ENCODE data around the gene SHOX. TPM values are rescaled to one million over a fixed set of nuclear protein-coding genes. Genes with fewer than 3 reads are reported as not detected.

The SHOX gene
- total RNA-seq, 3 donors from 2014 or later, result 0.33 to 0.80 TPM; not detected in 1

GRCh38 chrX:685120-686032, 54.8 kb downstream of the SHOX start:
- Histone ChIP-seq H3K9me3 (peaks cover 1 to 3% of the 10 kb centered on the region in 2 donors), H3K4me1 (no peaks in the 10 kb centered on the region), H3K27me3 (peaks cover 0 to 10% of the 10 kb centered on the region in 2 donors), H3K4me3 (no peak overlapping the region), H3K36me3 (no peaks in the 10 kb centered on the region), H3K27ac (no peak overlapping the region)
- intact Hi-C loops (cut with DNase I; ENCODE audit: low total_unique reads), result no loop called here
- TF ChIP-seq, protein P1, sequence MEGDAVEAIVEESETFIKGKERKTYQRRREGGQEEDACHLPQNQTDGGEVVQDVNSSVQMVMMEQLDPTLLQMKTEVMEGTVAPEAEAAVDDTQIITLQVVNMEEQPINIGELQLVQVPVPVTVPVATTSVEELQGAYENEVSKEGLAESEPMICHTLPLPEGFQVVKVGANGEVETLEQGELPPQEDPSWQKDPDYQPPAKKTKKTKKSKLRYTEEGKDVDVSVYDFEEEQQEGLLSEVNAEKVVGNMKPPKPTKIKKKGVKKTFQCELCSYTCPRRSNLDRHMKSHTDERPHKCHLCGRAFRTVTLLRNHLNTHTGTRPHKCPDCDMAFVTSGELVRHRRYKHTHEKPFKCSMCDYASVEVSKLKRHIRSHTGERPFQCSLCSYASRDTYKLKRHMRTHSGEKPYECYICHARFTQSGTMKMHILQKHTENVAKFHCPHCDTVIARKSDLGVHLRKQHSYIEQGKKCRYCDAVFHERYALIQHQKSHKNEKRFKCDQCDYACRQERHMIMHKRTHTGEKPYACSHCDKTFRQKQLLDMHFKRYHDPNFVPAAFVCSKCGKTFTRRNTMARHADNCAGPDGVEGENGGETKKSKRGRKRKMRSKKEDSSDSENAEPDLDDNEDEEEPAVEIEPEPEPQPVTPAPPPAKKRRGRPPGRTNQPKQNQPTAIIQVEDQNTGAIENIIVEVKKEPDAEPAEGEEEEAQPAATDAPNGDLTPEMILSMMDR (IDR thresholded peaks at IDR 0.05), result no peak
- TF ChIP-seq POLR2AphosphoS5 (IDR thresholded peaks at IDR 0.05), result no peak
- no peak for TF ChIP-seq POLR2A (IDR thresholded peaks at IDR 0.05)
- no peak for DNase-seq (ENCODE audit: low spot score in 2 of 2)

GRCh38 chrX:689983-690382, 59.4 kb downstream of the SHOX start:
- H3K36me3 ChIP-seq, result no peaks in the 10 kb centered on the region
- H3K4me1 ChIP-seq, result no peaks in the 10 kb centered on the region
- no peak overlapping the region for H3K4me3 ChIP-seq
- DNase-seq (ENCODE audit: low spot score in 2 of 2), result no peak
- intact Hi-C loops (cut with DNase I; ENCODE audit: low total_unique reads), result no loop called here
- TF ChIP-seq, protein P1 (IDR thresholded peaks at IDR 0.05), result no peak
- no peak for TF ChIP-seq POLR2AphosphoS5 (IDR thresholded peaks at IDR 0.05)
- no peak for TF ChIP-seq POLR2A (IDR thresholded peaks at IDR 0.05)
- no peak overlapping the region for H3K27ac ChIP-seq
- no peaks in the 10 kb centered on the region for H3K27me3 ChIP-seq
- peaks cover 12 to 15% of the 10 kb centered on the region in 2 donors for H3K9me3 ChIP-seq

GRCh38 chrX:694800-695199, 64.2 kb downstream of the SHOX start:
- Histone ChIP-seq H3K27ac (no peak overlapping the region), H3K27me3 (no peaks in the 10 kb centered on the region), H3K4me1 (no peaks in the 10 kb centered on the region), H3K9me3 (peaks cover 30 to 33% of the 10 kb centered on the region in 2 donors), H3K36me3 (no peaks in the 10 kb centered on the region), H3K4me3 (no peak overlapping the region)
- DNase-seq (ENCODE audit: low spot score in 2 of 2), result no peak
- intact Hi-C loops (cut with DNase I; ENCODE audit: low total_unique reads), result no loop called here
- TF ChIP-seq, protein P1 (IDR thresholded peaks at IDR 0.05), result no peak
- TF ChIP-seq POLR2A (IDR thresholded peaks at IDR 0.05) (no peak), POLR2AphosphoS5 (IDR thresholded peaks at IDR 0.05) (no peak)

DNA sequence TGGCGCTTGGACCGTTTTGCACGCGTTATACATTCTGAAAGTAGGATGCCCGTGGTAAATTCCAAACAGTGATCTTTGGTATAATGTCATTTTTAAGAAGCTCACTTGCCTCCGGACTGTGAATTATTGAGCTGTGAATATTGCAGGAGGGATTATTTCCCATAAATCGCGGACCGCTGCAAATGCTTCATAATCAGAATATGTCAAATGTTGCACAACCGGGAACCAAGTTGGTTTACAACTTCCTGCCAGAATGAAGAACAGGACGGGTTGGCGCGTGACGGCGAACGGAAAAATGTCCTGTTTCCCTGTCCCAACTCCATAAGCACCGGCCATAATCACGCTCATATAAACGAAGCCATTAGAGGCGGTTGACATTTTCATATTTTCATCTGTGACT, 67.6 kb downstream of the SHOX start:
- intact Hi-C loops (cut with DNase I; ENCODE audit: low total_unique reads), result no loop called here
- Histone ChIP-seq H3K27me3 (peaks cover 0 to 6% of the 10 kb centered on the region in 2 donors), H3K9me3 (peaks cover 30 to 39% of the 10 kb centered on the region in 2 donors), H3K4me1 (no peaks in the 10 kb centered on the region), H3K27ac (no peak overlapping the region), H3K4me3 (no peak overlapping the region), H3K36me3 (no peaks in the 10 kb centered on the region)
- TF ChIP-seq POLR2AphosphoS5 (IDR thresholded peaks at IDR 0.05), result no peak
- TF ChIP-seq POLR2A (IDR thresholded peaks at IDR 0.05), result no peak
- TF ChIP-seq, protein P1 (IDR thresholded peaks at IDR 0.05), result no peak
- no peak for DNase-seq (ENCODE audit: low spot score in 2 of 2)

GRCh38 chrX:700936-701335, 70.3 kb downstream of the SHOX start:
- no peak overlapping the region for H3K27ac ChIP-seq
- peaks cover 15 to 43% of the 10 kb centered on the region in 2 donors for H3K9me3 ChIP-seq
- intact Hi-C loops (cut with DNase I; ENCODE audit: low total_unique reads), result loop anchor here (5.0 kb wide), 1 partner anchor 461 kb away; no protein-coding TSS in a partner anchor
- no peaks in the 10 kb centered on the region for H3K36me3 ChIP-seq
- TF ChIP-seq POLR2AphosphoS5 (IDR thresholded peaks at IDR 0.05) (no peak), POLR2A (IDR thresholded peaks at IDR 0.05) (no peak)
- TF ChIP-seq, protein P1 (IDR thresholded peaks at IDR 0.05), result no peak
- H3K4me1 ChIP-seq, result no peaks in the 10 kb centered on the region
- peaks cover 0 to 6% of the 10 kb centered on the region in 2 donors for H3K27me3 ChIP-seq
- DNase-seq (ENCODE audit: low spot score in 2 of 2), result no peak
- no peak overlapping the region for H3K4me3 ChIP-seq

All from breast epithelium (tissue), 4 donors.